Uterus (tissue), 2 donors: ENCODE measurements around the gene GLP2R.

ENCODE experiments used
- CTCF ChIP-seq, 4 experiments: fragments of 200-600 bp in 2 of 4; fragments of 450-650 bp in 2 of 4; sonication (generic) in 2 of 4; IDR thresholded peaks; one replicate each; pipeline ENCODE4 v1.5.1; 2016 to 2019; ENCODE audit warnings: antibody characterized with exemption in 4 of 4, mild to moderate bottlenecking in 2 of 4, moderate library complexity in 1 of 4
- POLR2A ChIP-seq, 2 donors: fragments of 450-650 bp; IDR thresholded peaks; one replicate each; pipeline ENCODE4 v1.6.1; 2016; ENCODE audit warnings: antibody characterized with exemption in 2 of 2, mild to moderate bottlenecking in 1 of 2, moderate library complexity in 1 of 2

GRCh38 chr17:9813166-9813565 lies 12.6 kb upstream of the GLP2R start:
- TF ChIP-seq CTCF (IDR thresholded peaks at IDR 0.05) (no peak), POLR2A (IDR thresholded peaks at IDR 0.05) (no peak)
